Measurements from ENCODE around the gene TTC19. TPM values are rescaled to one million over a fixed set of nuclear protein-coding genes. Genes with fewer than 3 reads are reported as not detected.
"Not testable (repeated sequence)": the region's sequence is repeated elsewhere in the genome, so short reads cannot be mapped to it uniquely, and the experiment has no call there.

Gene TTC19
- total RNA-seq, 1 donor from 2014 or later, result 158 TPM

- no peak overlapping the region for H3K27ac ChIP-seq
- DNase-seq (ENCODE audit: low spot score in 2 of 2), result no peak
- no peak overlapping the region for H3K4me3 ChIP-seq
- intact Hi-C loops (cut with DNase I), result no loop called here
- no peaks in the 10 kb centered on the region for H3K27me3 ChIP-seq
- TF ChIP-seq, protein P1, sequence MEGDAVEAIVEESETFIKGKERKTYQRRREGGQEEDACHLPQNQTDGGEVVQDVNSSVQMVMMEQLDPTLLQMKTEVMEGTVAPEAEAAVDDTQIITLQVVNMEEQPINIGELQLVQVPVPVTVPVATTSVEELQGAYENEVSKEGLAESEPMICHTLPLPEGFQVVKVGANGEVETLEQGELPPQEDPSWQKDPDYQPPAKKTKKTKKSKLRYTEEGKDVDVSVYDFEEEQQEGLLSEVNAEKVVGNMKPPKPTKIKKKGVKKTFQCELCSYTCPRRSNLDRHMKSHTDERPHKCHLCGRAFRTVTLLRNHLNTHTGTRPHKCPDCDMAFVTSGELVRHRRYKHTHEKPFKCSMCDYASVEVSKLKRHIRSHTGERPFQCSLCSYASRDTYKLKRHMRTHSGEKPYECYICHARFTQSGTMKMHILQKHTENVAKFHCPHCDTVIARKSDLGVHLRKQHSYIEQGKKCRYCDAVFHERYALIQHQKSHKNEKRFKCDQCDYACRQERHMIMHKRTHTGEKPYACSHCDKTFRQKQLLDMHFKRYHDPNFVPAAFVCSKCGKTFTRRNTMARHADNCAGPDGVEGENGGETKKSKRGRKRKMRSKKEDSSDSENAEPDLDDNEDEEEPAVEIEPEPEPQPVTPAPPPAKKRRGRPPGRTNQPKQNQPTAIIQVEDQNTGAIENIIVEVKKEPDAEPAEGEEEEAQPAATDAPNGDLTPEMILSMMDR (IDR thresholded peaks at IDR 0.05), result no peak
- no peaks in the 10 kb centered on the region for H3K9me3 ChIP-seq
- peaks cover 50 to 85% of the 10 kb centered on the region in 2 donors for H3K36me3 ChIP-seq
- no peaks in the 10 kb centered on the region for H3K4me1 ChIP-seq
Measured at GRCh38 chr17:16050844-16051243, 51.2 kb downstream of the TTC19 start.

DNA sequence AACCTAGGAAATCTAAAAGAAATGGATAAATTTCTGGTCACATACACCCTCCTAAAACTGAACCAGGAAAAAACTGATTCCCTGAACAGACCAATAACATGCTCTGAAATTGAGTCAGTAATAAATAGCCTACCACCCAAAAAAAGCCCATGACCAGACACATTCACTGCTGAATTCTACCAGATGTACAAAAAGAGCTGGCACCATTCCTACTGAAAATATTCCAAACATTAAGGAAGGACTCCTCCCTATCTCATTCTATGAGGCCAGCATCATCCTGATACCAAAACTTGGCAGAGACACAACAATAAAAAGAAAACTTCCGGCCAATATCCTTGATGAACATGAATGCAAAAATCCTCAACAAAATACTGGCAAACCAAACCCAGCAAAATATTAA, 52.9 kb downstream of the TTC19 start:
- TF ChIP-seq, protein P1 (IDR thresholded peaks at IDR 0.05), result no peak
- no peak overlapping the region for H3K27ac ChIP-seq
- peaks cover 50 to 83% of the 10 kb centered on the region in 2 donors for H3K36me3 ChIP-seq
- H3K27me3 ChIP-seq, result no peaks in the 10 kb centered on the region
- intact Hi-C loops (cut with DNase I), result no loop called here
- H3K9me3 ChIP-seq, result no peaks in the 10 kb centered on the region
- H3K4me1 ChIP-seq, result no peaks in the 10 kb centered on the region
- no peak overlapping the region for H3K4me3 ChIP-seq
- no peak for DNase-seq (ENCODE audit: low spot score in 2 of 2)

DNA sequence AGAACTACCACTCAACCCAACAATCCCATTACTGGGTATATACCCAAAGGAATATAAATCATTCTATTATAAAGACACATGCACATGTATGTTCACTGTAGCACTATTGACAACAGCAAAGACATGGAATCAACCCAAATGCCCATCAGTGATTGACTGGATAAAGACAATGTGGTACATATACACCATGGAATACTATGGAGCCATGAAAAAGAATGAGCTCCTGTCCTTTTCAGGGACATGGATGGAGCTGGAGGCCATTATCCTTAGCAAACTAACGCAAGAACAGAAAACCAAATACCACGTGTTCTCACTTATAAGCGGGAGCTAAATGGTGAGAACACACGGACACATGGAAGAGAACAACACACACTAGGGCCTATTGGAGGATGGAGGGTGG, 55.5 kb downstream of the TTC19 start:
- H3K4me3 ChIP-seq; H3K27ac ChIP-seq; DNase-seq (ENCODE audit: low spot score in 2 of 2); H3K9me3 ChIP-seq; H3K4me1 ChIP-seq; intact Hi-C loops (cut with DNase I); H3K27me3 ChIP-seq: not testable (repeated sequence)
- H3K36me3 ChIP-seq, result peaks cover 50 to 79% of the 10 kb centered on the region in 2 donors

DNA sequence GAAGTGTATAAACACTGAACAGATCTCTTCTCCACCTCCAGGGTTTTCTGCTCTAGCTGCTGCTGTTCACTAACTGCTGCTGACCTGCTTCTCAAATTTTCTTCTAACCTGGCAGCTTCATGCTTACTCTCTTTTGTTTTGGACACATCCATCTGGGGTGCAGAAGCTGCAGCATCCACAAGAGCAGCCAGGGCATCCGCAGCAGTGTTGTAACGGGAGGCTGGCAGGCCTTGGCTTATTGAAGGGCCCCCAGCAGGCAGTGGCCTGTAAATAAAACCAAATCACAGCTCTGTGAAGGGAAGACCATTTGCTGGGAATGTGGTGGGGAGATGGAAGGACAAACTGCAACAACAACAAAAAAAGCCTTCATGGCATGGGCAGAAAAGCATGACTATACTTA, 62.0 kb downstream of the TTC19 start:
- H3K4me1 ChIP-seq, result no peaks in the 10 kb centered on the region
- H3K27ac ChIP-seq, result no peak overlapping the region
- intact Hi-C loops (cut with DNase I), result no loop called here
- H3K27me3 ChIP-seq, result no peaks in the 10 kb centered on the region
- no peaks in the 10 kb centered on the region for H3K9me3 ChIP-seq
- no peak overlapping the region for H3K4me3 ChIP-seq
- TF ChIP-seq, protein P1 (IDR thresholded peaks at IDR 0.05), result no peak
- peaks cover 71 to 91% of the 10 kb centered on the region in 2 donors for H3K36me3 ChIP-seq
- no peak for DNase-seq (ENCODE audit: low spot score in 2 of 2)

- H3K36me3 ChIP-seq, result peaks cover 63 to 96% of the 10 kb centered on the region in 2 donors
- intact Hi-C loops (cut with DNase I), result no loop called here
- no peaks in the 10 kb centered on the region for H3K9me3 ChIP-seq
- H3K27me3 ChIP-seq, result no peaks in the 10 kb centered on the region
- no peak for DNase-seq (ENCODE audit: low spot score in 2 of 2)
- H3K27ac ChIP-seq, result no peak overlapping the region
- TF ChIP-seq, protein P1 (IDR thresholded peaks at IDR 0.05), result no peak
- no peaks in the 10 kb centered on the region for H3K4me1 ChIP-seq
- H3K4me3 ChIP-seq, result no peak overlapping the region
Measured at GRCh38 chr17:16066125-16066524, 66.5 kb downstream of the TTC19 start.

DNA sequence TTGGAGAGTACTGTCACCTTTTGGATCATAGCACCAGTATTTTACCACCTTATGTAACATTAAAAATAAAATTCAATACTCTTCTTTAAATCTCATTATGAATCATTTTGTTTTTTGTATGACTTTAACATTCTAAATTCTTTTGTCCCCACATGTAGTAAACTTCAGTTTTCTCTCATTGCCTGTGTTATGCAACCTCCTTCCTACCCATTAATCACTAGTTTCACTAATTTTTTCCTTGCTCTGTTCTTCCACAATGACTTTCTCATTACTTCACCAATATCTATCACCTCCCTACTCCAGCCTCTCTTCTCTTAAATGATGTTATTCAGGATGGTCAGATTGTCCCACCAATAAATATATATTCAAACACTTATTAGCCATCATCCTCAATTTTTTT, 68.7 kb downstream of the TTC19 start:
- no peak overlapping the region for H3K4me3 ChIP-seq
- H3K9me3 ChIP-seq, result no peaks in the 10 kb centered on the region
- H3K27ac ChIP-seq, result no peak overlapping the region
- no peak for DNase-seq (ENCODE audit: low spot score in 2 of 2)
- TF ChIP-seq, protein P1 (IDR thresholded peaks at IDR 0.05), result no peak
- intact Hi-C loops (cut with DNase I), result no loop called here
- H3K27me3 ChIP-seq, result no peaks in the 10 kb centered on the region
- H3K36me3 ChIP-seq, result peaks cover 58 to 91% of the 10 kb centered on the region in 2 donors
- H3K4me1 ChIP-seq, result no peaks in the 10 kb centered on the region
